Kidney epithelial cell (primary cell): ENCODE results near the gene AIFM3. TPM values are rescaled to one million over a fixed set of nuclear protein-coding genes. Genes with fewer than 3 reads are reported as not detected.
A peak's percentile ranks its signal among the peaks of the same experiment; 100 is the strongest.
"Not testable (repeated sequence)": the region's sequence is repeated elsewhere in the genome, so short reads cannot be mapped to it uniquely, and the experiment has no call there.

ENCODE experiments used
- DNase-seq: peaks from one replicate; pipeline ENCODE4 v3.0.0-alpha.2; 2010; ENCODE audit warnings: low read depth
- H3K27me3 ChIP-seq: 2 replicates; pipeline ENCODE4 v1.6.0; 2011; ENCODE audit warnings: low read length; ENCODE audit not compliant: control insufficient read depth, insufficient read depth
- H3K36me3 ChIP-seq: 2 replicates; pipeline ENCODE4 v1.5.1; 2011; ENCODE audit warnings: low read length; ENCODE audit not compliant: control insufficient read depth, insufficient read depth
- H3K4me3 ChIP-seq: 2 replicates; pipeline ENCODE4 v1.5.1; 2011; ENCODE audit warnings: low read depth, mild to moderate bottlenecking, control low read depth, low read length
- total RNA-seq: library from RNA; depleted of rRNA; stranded (reverse); fragments of >200 nt; gene quantifications from 2 replicates; pipeline ENCODE4 v1.2.3, GENCODE V29; 2015
- TF ChIP-seq, protein P1 (sequence below): IDR thresholded peaks from 2 replicates; pipeline ENCODE4 v1.5.1; 2011; ENCODE audit warnings: mild to moderate bottlenecking, moderate library complexity, low read length, control low read depth, inconsistent platforms; ENCODE audit not compliant: insufficient read depth, poor library complexity, severe bottlenecking

AIFM3 gene
- total RNA-seq, 1 donor from 2014 or later, result 1.5 TPM

DNA sequence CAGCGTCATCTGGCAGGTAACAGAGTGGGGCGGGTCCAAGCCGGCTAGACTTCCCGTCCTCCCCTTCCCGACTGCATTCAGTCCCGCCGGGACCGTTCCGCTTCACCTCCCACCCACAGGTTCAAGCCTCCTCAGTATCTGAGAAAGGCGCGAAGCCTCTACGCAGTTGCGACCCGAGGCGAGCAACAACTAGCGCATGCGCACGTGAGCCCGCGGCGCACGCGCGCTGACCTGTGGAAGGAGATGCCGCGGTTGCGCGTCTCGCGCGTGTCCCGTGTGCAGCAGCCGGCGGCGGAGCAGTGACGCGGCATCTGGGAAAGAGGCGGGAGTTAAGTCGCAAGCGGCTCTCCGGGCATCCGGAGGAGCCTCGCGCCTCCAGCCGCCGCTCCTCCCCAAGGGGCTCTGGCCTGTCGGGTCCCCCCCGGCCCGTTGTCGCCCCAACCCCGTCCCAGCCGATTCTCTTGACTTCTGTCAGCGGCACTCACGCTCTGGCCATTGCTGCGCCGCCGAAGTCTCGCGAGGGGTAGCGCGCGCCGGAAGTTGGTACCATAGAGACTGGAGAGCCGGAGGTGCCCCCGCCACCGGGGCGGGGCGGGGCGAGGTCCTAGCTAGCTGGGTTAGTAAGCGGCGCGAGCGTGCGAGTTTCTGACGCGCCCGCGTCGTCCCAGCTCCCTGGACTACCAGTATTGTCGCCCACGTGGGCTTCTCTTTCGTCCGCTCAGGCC is 34.7 kb downstream of the AIFM3 start, which contains the start of gene THAP7:
TSS of gene THAP7 (minus strand) at position 518 of the 725 bp plus-strand sequence. CDS start at position 311, 207 bp downstream.
- no peaks in the 10 kb centered on the region for H3K27me3 ChIP-seq
- H3K36me3 ChIP-seq, result peaks cover 5% of the 10 kb centered on the region
- peak; percentile 73 for DNase-seq
- peak within 1 kb of the TSS; percentile 85 for H3K4me3 ChIP-seq
- TF ChIP-seq, protein P1, sequence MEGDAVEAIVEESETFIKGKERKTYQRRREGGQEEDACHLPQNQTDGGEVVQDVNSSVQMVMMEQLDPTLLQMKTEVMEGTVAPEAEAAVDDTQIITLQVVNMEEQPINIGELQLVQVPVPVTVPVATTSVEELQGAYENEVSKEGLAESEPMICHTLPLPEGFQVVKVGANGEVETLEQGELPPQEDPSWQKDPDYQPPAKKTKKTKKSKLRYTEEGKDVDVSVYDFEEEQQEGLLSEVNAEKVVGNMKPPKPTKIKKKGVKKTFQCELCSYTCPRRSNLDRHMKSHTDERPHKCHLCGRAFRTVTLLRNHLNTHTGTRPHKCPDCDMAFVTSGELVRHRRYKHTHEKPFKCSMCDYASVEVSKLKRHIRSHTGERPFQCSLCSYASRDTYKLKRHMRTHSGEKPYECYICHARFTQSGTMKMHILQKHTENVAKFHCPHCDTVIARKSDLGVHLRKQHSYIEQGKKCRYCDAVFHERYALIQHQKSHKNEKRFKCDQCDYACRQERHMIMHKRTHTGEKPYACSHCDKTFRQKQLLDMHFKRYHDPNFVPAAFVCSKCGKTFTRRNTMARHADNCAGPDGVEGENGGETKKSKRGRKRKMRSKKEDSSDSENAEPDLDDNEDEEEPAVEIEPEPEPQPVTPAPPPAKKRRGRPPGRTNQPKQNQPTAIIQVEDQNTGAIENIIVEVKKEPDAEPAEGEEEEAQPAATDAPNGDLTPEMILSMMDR, result no peak

DNA sequence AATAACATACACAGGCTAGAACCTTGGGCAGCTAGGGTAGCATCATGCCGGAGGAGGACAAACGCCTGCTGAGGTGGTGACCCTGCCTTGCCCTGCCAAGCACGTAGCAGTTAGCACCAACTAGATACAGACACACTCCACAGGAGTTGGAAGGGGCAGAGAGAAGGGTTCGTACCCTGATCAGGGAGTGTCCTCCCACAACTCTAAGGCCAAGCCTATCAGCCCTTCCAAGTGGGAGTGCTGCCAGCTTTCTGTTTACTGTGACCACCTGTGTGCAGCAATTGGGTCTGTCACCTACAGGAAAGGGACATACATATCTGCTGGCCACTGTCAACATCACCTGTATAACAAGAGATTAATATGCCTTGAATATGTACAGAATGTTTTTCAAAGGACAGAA is 36.7 kb downstream of the AIFM3 start:
- DNase-seq, result no peak
- Histone ChIP-seq H3K36me3 (peaks cover 2% of the 10 kb centered on the region), H3K4me3 (no peak overlapping the region), H3K27me3 (no peaks in the 10 kb centered on the region)
- TF ChIP-seq, protein P1, result no peak

DNA sequence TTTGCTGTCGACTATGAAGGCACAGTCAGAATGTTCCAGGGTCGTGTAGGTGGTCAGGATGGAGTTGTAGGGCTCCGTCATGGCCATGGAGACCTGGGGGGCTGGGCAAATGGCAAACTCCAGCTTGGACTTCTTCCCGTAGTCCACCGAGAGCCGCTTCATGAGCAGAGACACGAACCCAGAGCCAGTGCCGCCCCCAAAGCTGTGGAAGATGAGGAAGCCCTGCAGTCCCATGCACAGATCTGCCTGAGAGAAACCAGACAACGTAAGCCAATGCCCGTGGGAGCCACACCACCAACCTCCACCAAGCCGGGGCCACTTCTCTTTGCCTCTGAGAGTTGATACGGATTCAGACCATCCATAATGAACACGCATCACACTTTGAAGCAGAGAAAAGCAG is 42.2 kb downstream of the AIFM3 start:
- not testable (repeated sequence) for H3K36me3 ChIP-seq, H3K27me3 ChIP-seq, DNase-seq, H3K4me3 ChIP-seq

DNA sequence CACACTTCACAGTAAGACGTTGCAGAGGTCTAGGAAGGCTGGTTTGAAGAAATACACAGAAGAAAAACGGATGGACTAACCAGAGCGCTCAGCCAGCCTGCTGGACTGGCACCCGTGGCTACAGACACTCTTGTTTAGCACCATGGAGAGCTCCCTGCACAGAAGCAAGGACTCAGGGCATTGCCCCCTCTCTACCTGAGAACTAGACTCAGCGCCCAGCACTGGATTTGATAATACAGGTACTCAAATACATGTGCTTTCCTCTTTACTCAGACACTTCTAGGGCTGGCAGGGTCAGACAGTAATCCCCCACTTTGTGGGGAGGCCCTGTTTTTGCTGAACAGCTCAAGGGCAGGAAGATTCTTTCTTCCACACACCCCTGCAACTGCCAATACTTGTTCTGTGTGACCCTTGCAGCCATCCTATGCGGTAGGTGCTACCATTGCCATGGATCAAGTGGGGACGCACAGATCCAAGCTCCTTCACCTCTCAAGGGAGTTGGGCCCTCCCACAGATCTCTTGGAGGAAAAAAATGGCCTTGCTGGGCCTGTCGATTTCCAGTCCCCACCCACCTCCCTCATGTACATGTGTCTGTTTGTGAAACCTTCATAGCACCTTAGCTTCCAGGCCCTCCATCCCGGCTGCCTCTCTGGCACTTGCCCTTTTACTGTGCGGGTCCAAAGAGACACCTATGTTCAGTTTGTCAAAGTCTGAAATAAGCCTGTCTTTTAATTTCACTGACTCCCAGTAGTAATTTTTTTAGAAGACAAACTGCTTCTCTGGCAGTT is 42.8 kb downstream of the AIFM3 start:
- Histone ChIP-seq H3K27me3 (no peaks in the 10 kb centered on the region), H3K4me3 (no peak overlapping the region), H3K36me3 (no peaks in the 10 kb centered on the region)
- TF ChIP-seq, protein P1, result no peak
- peak; percentile 25 for DNase-seq

DNA sequence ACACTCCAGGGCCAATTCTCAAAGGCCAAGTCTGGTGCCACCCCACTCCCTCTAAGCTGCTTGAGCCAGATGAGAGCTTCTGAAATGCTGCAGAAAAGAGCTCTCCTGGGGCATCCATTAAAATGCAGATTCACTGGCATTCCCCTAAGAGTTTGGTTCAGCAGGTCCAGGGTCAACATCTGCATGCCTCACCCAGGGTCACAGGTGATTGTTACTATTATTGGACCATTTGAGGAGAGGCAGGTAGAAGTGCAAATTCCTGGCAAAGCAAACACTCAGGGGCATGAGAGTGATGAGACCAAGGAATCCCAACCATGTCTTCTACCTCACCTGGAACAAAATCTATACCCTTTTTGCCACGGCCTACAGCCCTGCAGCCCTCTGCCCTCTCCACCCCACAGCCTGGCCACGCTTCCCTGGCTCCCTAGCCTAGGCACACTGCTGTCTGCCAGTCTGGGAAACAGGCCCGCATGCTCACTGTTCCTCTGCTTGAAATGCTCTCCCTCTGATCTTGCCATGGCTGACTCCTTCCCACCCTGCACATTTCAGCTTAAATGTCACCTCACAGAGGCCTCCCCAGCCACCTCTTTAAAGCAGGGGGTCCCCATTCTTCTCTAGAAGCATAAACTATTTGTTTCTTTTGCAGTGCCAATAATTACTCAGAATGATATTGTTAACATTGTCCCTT is 43.5 kb downstream of the AIFM3 start:
- H3K4me3 ChIP-seq, result no peak overlapping the region
- H3K36me3 ChIP-seq, result no peaks in the 10 kb centered on the region
- H3K27me3 ChIP-seq, result no peaks in the 10 kb centered on the region
- TF ChIP-seq, protein P1, result no peak
- no peak for DNase-seq
